DND-41 (cell line): ENCODE results near the gene HMG20B.

ENCODE experiments used
- ATAC-seq: fragments of 200-7000 bp; cut with Tn5 transposase; 3 replicates; pipeline ENCODE4 v1.9.1; 2021; ENCODE audit warnings: low read depth; ENCODE audit not compliant: insufficient read depth
- DNase-seq: peaks from one replicate; pipeline ENCODE4 v3.0.0-alpha.2; 2020
- H2AFZ ChIP-seq: 2 replicates; pipeline ENCODE4 v1.6.0; 2012; ENCODE audit warnings: low read depth, low read length
- H3K27ac ChIP-seq: 2 replicates; pipeline ENCODE4 v1.5.1; 2012; ENCODE audit warnings: low read length, inconsistent platforms
- H3K27me3 ChIP-seq: fragments of 200-600 bp; sonication (generic); 2 replicates; pipeline ENCODE4 v1.6.0; 2012; ENCODE audit warnings: low read length, mild to moderate bottlenecking, inconsistent platforms; ENCODE audit not compliant: insufficient read depth, poor library complexity
- H3K36me3 ChIP-seq: 2 replicates; pipeline ENCODE4 v1.5.1; 2012; ENCODE audit warnings: low read length, inconsistent platforms; ENCODE audit not compliant: insufficient read depth
- H3K4me1 ChIP-seq: 2 replicates; pipeline ENCODE4 v1.5.1; 2012; ENCODE audit warnings: mild to moderate bottlenecking, low read length; ENCODE audit not compliant: insufficient read depth
- H3K4me2 ChIP-seq: 2 replicates; pipeline ENCODE4 v1.6.0; 2012; ENCODE audit warnings: mild to moderate bottlenecking, moderate library complexity, low read length, inconsistent platforms; ENCODE audit not compliant: insufficient read depth
- H3K4me3 ChIP-seq, 2 experiments: fragments of 200-600 bp in 1 of 2; shearing (Covaris generic) in 1 of 2; 2 replicates each; pipeline ENCODE4 v1.5.1; 2012 to 2016; ENCODE audit warnings: inconsistent platforms in 2 of 2, low read length in 2 of 2, mild to moderate bottlenecking in 2 of 2, low read depth in 1 of 2, moderate library complexity in 1 of 2
- H3K79me2 ChIP-seq: 2 replicates; pipeline ENCODE4 v1.6.0; 2012; ENCODE audit warnings: low read length, inconsistent platforms; ENCODE audit not compliant: insufficient read depth
- H3K9ac ChIP-seq: 2 replicates; pipeline ENCODE4 v1.6.0; 2012; ENCODE audit warnings: low read depth, mild to moderate bottlenecking, inconsistent platforms, low read length, moderate library complexity
- H3K9me3 ChIP-seq: 2 replicates; pipeline ENCODE4 v1.5.1; 2012; ENCODE audit warnings: low read length, moderate library complexity, mild to moderate bottlenecking, inconsistent platforms; ENCODE audit not compliant: insufficient read depth, severe bottlenecking
- H4K20me1 ChIP-seq: 2 replicates; pipeline ENCODE4 v1.6.0; 2012; ENCODE audit warnings: low read length; ENCODE audit not compliant: insufficient read depth
- EZH2 ChIP-seq: IDR thresholded peaks from 3 replicates; pipeline ENCODE4 v1.6.1; 2012; ENCODE audit warnings: borderline replicate concordance, low read depth, mild to moderate bottlenecking, moderate library complexity, low read length, inconsistent platforms; ENCODE audit not compliant: severe bottlenecking
- TF ChIP-seq, protein P1 (sequence below): IDR thresholded peaks from 2 replicates; pipeline ENCODE4 v1.5.1; 2012; ENCODE audit warnings: borderline replicate concordance, low read length, moderate library complexity, mild to moderate bottlenecking; ENCODE audit not compliant: poor library complexity, severe bottlenecking; ENCODE audit errors: extremely low read depth

HMG20B gene

DNA sequence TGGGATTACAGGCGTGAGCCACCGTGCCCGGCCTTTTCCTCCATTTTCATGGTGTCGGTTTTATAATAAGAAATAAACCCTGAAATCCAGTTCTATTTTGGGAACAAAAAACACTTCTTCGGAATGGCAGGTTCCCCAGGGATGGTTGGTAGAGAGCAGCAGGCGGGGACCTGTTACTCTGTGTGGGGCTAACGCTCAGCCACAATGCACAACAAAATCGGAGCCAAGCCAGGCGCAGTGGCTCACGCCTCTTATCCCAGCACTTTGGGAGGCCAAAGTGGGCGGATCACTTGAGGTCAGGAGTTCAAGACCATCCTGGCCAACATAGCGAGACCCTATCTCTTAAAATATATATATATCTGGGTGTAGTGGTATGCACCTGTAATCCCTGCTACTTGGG is 28.3 kb downstream of the HMG20B start:
- Histone ChIP-seq H3K27ac (no peak overlapping the region), H4K20me1 (no peaks in the 10 kb centered on the region), H3K4me1 (no peaks in the 10 kb centered on the region), H3K9ac (no peak overlapping the region), H3K4me3 (no peak overlapping the region), H3K4me2 (no peak overlapping the region), H3K27me3 (no peaks in the 10 kb centered on the region), H3K79me2 (no peaks in the 10 kb centered on the region), H2AFZ (no peak overlapping the region), H3K36me3 (no peaks in the 10 kb centered on the region), H3K9me3 (no peaks in the 10 kb centered on the region)
- no peak for DNase-seq
- TF ChIP-seq, protein P1, sequence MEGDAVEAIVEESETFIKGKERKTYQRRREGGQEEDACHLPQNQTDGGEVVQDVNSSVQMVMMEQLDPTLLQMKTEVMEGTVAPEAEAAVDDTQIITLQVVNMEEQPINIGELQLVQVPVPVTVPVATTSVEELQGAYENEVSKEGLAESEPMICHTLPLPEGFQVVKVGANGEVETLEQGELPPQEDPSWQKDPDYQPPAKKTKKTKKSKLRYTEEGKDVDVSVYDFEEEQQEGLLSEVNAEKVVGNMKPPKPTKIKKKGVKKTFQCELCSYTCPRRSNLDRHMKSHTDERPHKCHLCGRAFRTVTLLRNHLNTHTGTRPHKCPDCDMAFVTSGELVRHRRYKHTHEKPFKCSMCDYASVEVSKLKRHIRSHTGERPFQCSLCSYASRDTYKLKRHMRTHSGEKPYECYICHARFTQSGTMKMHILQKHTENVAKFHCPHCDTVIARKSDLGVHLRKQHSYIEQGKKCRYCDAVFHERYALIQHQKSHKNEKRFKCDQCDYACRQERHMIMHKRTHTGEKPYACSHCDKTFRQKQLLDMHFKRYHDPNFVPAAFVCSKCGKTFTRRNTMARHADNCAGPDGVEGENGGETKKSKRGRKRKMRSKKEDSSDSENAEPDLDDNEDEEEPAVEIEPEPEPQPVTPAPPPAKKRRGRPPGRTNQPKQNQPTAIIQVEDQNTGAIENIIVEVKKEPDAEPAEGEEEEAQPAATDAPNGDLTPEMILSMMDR: no peak
- no peak for TF ChIP-seq EZH2
- ATAC-seq: no peak

DNA sequence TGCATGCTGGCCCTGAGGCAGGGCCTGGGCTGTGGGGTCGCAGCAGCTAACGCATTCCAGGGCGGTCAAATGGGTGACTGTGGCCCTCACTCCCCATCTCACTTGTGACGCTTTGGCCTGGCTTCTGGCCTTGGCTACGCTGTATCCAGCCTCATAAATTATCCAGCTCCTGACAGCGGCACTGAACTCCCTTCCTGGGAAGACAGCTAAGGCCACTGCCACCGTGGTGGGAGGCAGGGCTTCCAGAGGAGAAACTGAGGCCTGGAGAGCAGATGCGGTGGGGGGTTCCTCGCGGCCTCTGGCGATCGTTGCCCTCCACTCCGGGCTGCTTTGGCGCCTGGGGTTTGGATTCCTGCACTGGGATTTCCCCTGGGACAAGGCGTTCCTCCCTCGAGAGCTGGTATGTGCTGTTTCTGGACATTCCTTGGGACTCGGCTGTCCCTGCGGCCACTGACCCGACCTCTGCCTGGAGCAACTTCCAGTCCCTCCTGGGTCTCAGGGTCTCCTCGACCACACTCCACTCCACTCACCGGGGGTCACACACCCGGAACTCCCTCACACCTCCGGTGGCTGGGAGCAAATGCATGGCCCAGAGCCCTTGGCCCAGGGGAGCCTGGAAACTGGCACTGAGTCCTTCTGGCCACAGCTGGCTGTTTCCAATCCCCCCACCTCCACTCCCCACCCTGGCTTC is 30.5 kb downstream of the HMG20B start:
- Histone ChIP-seq H3K9me3 (no peaks in the 10 kb centered on the region), H3K27ac (no peak overlapping the region), H3K27me3 (no peaks in the 10 kb centered on the region), H3K4me2 (no peak overlapping the region), H3K4me1 (no peaks in the 10 kb centered on the region), H2AFZ (no peak overlapping the region), H3K36me3 (no peaks in the 10 kb centered on the region), H3K79me2 (no peaks in the 10 kb centered on the region), H4K20me1 (no peaks in the 10 kb centered on the region), H3K4me3 (no peak overlapping the region), H3K9ac (no peak overlapping the region)
- no peak for DNase-seq
- no peak for TF ChIP-seq EZH2
- TF ChIP-seq, protein P1: no peak
- no peak for ATAC-seq

DNA sequence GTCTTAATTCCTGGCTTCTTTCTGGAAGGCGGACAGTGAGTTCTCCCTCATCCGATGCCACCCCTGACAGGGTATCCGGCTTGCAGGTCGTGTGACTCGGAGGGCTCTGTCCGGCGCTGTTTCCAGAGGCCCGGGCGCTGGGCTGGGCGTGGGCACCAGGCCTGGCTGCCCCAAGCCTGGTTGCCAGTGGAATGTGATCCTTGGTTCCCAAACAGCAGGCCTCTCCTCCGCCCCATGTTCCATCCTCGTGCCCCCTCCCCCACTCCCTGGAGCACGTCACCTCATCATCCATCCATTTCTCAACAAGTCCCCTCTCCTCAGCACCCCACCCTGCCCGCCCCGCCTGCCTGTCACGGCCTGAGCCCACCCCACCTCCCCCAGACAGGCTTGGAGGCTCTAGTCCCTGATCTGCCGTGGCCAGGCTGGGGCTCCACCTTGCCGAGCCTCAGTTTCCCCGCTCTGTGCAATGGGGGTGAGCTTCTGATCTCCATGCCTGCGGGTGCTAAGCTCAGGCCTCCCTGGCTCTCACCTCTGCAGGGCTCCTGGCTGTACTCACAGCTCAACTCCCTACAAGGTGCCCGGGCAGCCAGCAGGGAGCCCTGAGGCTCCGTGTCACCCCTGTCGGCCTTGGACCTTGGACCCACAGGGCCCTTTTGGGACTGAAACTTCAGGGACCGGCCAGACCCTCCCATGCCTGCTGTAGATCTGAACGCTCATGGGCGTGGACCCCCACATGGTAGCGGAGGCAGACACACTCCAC is 31.7 kb downstream of the HMG20B start:
- Histone ChIP-seq H3K27ac (no peak overlapping the region), H3K79me2 (no peaks in the 10 kb centered on the region), H3K9me3 (no peaks in the 10 kb centered on the region), H3K27me3 (no peaks in the 10 kb centered on the region), H4K20me1 (no peaks in the 10 kb centered on the region), H3K4me2 (no peak overlapping the region), H3K4me1 (no peaks in the 10 kb centered on the region), H3K4me3 (no peak overlapping the region), H2AFZ (no peak overlapping the region), H3K36me3 (no peaks in the 10 kb centered on the region), H3K9ac (no peak overlapping the region)
- DNase-seq (no peak), ATAC-seq (no peak)
- no peak for TF ChIP-seq EZH2
- TF ChIP-seq, protein P1: no peak
